AML-193 (cell line): ENCODE results near the gene CYP4F12.
A peak's percentile ranks its signal among the peaks of the same experiment; 100 is the strongest.
"Not testable (repeated sequence)": the region's sequence is repeated elsewhere in the genome, so short reads cannot be mapped to it uniquely, and the experiment has no call there.

Experiments used
- DNase-seq, 2 experiments: peaks; one replicate each; lab custom pipeline; 2025; lab: John Stamatoyannopoulos, UW

CYP4F12 gene

DNA sequence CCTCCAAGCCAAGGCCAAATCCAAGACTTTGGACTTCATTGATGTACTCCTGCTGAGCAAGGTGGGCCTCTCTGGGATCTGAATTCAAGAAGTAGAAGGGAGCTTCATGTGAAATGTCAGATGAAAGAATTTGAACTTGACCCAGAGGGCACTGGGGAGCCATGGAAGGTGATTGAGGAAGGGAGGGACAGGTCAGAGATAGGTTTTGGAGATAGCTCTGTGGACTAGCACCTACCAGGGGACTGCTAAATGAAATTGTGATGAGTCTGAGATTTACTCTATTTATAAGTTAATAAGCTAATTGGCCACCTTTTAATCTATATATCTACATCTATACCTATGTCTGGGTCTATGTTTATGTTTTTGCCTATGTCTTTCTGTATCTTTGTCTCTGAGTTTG is 22.8 kb upstream of the CYP4F12 start:
- DNase-seq: not testable (repeated sequence)

DNA sequence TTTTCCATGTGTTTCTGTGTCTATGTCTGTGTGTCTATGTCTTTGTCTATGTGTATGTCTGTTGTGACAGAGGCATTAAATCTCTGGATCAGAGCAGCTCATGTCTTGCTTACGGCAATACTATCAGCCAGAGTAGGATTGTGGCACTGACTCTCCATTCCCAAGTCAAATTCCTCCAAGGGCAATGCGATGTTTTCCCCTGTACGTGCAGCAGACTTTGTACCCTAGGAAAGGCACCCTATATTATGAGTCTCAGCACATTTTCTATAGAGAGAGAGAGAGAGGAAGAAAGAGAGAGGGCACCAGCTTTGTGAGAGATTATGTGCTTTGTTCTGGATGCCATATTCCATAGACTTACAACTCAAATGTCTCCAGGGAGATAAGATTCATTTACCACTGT is 21.1 kb upstream of the CYP4F12 start:
- no peak for DNase-seq

DNA sequence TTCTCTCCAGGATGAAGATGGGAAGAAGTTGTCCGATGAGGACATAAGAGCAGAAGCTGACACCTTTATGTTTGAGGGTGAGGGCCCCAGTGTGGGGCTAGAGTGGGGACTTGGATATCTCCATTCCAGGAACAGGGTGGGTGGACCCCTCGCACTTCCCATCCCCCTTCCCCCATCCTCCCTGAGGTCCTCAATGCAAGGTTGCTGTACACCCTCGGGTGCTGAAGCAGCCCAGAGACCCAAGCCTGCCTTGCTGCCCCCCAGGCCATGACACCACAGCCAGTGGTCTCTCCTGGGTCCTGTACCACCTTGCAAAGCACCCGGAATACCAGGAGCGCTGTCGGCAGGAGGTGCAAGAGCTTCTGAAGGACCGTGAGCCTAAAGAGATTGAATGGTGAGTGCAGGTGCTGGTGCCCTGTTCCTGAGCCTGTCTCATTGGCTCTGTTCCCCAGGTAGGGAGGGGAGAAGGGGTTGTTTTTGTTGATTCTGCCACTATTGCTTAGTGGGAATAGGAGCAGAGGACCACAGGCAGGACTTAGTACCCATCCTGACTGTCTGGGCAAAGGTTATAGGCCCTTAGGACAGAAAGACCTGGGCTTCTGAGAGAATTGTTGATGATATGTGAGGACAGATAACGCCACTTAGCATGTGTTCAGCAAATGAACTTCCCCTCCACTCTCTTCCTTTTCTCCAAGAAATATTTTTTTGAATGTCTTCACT is 20.2 kb upstream of the CYP4F12 start:
- no peak for DNase-seq

DNA sequence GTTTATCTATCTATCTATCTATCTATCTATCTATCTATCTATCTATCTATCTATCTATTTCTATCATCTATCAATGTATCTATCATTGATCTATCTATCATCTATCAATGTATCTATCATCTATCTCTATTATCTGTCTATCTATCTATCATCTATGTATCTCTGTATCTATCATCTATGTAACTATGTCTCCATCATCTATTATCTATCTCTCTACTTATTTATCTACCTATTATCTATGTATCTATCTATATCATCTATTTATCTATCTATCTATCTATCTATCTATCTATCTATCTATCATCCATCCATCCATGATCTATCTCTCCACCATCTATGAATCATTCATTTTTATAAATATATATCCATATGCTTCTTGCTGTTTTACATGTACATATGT is 16.4 kb upstream of the CYP4F12 start:
- no peak for DNase-seq

DNA sequence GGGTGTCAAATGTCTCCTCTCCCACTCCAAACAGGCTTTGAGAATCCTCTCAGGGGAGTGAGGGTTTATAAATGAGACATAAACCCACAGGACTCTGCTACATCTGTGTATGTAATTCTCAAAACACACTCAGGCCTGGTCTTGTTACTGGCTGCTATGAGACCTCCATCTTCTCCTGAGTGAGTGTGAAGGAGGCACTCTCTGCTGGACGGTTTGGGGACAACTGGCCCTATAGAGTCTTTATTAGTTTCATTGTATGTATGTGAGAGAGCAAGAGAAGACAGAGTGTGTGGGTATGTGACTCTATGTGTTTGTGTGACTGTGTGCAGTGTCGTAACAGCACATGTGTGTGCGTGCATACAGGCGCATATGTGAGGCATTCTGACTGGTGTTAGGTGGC is 9.6 kb upstream of the CYP4F12 start:
- no peak for DNase-seq

DNA sequence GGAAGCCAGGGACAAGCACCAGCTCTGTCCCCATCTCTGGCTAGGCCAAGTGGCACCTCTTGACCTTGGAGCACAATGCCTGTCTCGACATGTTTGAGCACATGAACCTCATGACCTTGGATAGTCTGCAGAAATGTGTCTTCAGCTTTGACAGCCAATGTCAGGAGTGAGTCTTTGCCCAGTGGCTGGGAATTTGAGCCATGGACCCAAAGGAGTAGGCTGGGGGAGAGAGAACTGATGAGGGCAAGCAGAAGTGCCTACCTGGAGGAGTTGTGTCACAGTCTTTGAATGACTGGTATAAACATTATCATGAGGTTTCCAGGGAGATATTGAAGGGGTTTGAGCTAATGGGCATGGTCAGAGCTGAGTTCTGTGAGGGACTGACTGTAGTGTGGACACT is 6.7 kb upstream of the CYP4F12 start:
- no peak for DNase-seq

DNA sequence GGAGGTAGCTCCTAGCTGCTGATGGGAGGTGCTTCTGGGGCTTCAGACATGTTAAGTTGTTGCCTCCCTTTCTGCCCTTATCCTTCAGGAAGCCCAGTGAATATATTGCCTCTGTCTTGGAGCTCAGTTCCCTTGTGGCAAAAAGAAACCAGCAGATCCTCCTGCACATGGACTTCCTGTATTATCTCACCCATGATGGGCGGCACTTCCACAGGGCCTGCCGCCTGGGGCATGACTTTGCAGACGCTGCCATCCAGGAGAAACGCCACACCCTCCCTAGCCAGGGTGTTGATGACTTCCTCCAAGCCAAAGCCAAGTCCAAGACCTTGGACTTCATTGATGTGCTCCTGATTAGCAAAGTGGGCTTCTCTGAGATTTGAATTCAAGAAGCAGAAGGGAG is 6.0 kb upstream of the CYP4F12 start:
- DNase-seq: peak; percentile 9 to 15

DNA sequence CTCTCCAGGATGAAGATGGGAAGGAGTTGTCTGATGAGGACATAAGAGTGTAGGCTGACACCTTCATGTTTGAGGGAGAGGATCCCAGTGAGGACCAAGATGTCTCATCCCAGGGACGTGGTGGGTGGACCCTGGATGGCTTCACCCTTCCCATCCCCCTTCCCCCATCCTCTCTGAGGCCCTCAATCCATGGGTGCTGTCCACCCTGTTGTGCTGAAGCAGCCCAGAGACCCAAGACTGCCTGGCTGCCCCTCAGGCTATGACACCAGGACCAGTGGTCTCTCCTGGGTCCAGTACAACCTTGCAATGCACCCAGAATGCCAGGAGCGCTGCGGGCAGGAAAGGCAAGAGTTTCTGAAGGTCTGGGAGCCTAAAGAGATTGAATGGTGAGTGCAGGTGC is 3.4 kb upstream of the CYP4F12 start:
- DNase-seq: no peak

DNA sequence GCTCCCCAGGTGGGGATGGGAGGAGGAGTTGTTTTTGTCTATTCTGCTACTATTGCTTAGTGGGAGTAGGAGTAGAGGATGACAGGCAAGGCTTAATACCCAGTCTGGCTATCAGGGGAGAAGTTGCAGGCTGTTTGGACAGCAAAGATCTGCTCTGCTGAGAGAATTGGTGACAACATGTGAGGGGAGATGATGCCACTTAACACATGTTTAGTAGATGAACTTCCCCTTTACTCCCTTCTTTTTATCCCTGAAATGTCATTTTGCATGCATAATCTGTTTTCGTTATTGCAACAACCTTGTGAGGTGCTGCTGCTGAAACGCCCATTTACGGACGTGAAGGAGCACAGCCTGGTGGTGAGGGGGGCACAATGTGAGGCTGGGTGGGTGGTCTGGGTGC is 3.0 kb upstream of the CYP4F12 start:
- DNase-seq: no peak

DNA sequence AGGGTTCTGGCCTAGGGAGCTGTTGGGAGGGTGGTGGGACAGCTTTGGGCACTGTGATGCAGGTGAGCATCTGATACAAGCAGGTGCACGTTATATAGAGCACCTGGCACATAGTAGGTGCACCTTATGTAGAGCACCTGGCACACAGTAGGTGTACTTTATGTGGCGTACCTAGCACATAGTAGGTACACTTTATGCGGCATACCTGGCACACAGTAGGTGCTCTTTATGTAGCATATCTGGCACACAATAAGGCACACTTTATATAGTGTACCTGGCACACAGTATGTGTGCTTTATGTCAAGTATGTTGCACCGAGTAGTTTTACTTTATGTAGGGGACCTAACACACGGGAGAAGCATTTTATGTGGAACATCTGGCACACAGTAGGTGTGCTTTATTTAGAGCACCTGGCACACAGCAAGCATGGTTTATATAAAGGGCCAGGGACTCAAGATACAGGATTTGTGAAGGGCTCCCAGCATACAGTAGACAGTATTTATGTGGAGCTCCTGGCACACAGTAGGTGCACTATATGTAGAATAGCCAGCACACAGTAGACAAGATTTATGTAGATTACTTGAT is 1.6 kb upstream of the CYP4F12 start:
- DNase-seq: no peak

DNA sequence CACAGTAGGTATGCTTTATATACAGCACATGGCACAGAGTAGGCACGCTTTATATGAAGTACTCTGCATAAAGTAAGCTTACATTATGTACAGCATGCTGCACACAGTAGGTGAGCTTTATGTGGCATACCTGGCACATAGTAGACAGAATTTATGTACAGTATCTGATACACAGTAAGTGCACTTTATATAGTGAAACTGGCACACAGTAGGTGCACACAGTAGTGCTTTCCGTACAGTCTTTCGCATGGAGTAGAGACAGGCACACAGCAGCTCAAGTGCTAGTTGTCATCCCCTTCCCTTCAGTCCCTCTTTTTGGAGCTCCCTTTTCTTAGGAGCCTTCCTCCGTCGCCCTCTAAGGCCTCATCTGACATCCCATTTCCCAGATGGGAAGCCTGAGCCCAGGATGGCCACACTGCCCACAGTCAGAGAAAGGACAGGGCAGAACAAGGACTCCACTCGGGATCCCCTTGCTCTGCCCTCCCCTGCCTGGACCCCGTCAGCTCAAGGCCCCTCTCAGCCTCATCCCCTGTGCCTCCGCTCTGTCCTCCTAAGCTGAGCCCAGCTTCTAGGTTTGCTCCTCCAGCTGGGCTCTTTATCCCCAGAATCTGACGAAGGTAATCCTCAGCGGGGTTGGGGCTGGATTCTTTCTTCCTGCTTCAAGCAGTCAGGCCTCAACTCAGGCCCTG is 852 bp upstream of the CYP4F12 start:
- DNase-seq: no peak

- no peak for DNase-seq
Measured at GRCh38 chr19:15673176-15673654, 328 bp downstream of the CYP4F12 start.

DNA sequence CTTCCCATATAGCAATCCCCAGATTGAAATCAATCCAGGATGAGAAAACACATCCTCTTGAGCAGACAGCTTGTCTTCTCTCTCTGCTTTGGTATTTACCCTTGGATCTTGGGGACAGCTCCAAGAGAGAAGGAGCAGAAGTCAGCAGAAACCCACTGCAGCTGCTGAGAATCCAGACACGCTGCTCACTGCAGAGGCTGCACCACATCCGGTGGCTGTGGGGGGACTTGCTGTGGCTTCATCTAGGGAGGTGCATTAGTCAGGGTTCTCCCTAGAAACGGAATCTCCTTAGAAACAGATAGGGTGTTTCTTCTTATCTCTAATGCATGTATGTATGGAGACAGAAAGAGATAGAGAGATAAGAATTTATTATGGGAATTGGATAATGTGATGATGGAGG is 2.7 kb downstream of the CYP4F12 start:
- DNase-seq: no peak

DNA sequence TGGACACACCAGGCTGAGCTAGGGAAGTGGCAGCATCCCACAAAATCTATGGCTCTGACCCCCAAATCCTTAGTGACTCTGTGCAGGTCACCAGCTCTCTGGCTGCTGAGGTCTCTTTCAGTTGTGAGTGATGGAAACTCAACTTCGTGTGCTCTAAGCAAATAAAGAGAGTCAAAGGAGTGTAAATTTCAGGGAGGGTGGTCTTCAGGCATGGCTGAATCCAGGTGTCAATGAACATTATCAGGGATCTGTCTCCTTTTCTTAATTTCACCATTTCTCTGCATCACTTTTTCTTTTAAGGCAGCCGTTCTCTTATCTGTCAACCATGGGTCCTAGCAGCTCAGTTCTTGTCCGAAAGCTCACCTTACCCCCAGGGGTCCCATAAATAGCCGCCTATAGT is 6.2 kb downstream of the CYP4F12 start:
- no peak for DNase-seq

- not testable (repeated sequence) for DNase-seq
Measured at GRCh38 chr19:15679865-15680264, 7.0 kb downstream of the CYP4F12 start.

- DNase-seq: no peak
Measured at GRCh38 chr19:15680478-15681322, 7.8 kb downstream of the CYP4F12 start.

GRCh38 chr19:15683411-15683810 is 10.5 kb downstream of the CYP4F12 start:
- DNase-seq: no peak

- DNase-seq: no peak
Measured at GRCh38 chr19:15684828-15685227, 11.9 kb downstream of the CYP4F12 start.

GRCh38 chr19:15696654-15697194 is 23.8 kb downstream of the CYP4F12 start:
- no peak for DNase-seq

DNA sequence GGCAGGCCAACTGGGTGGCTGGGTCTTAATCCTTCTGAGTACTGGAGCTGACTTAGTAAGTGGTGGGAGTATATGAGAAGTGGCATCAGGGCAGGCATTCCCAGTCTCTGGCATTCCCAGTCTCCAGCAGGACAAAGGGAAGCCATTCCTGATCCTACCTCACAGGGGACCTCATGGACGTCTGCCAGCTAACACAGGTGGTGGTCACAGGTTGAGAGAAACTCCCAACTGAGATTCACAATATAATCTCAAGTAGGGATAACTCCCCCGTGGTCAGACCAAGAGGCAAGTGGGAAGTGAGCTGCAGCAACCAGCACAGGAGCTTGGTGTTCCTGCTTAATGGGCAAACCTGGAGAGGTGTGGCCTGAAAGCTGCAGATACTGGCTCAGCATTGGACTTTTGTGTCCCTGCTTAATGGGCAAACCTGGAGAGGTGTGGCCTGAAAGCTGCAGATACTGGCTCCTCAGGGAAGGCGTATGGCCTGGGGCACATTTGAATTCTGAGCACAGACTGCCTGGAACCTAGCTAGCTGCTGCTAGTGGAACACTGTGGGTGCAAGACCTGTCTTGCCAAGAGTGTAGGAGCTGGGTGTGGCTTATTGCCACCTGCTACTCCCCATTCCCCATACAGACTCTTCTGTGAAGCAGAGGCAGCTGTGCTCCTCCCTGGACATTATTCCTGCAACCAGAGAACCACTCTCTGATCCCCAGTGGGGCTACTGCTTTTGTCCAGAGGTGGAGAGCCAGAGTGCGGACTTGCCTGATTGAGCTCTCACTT is 29.1 kb downstream of the CYP4F12 start:
- no peak for DNase-seq

GRCh38 chr19:15702534-15702930 is 29.6 kb downstream of the CYP4F12 start:
- peak; percentile 95 for DNase-seq
